ENCODE measurements around the gene NCF4. TPM values are rescaled to one million over a fixed set of nuclear protein-coding genes. Genes with fewer than 3 reads are reported as not detected.

The NCF4 gene
- total and polyA plus RNA-seq, 9 of the 15 experiments (the other 6 are each of a cell fraction or from before 2014, with no cell fraction given), result 0.04 to 0.95 (median 0.33) TPM

GRCh38 chr22:36856121-36856791 is 4.5 kb upstream of the NCF4 start (continued):
- TF ChIP-seq ZBTB9 (CRISPR knock-in tag; IDR thresholded peaks at IDR 0.05), result no peak
- no peak for TF ChIP-seq HNRNPK (IDR thresholded peaks at IDR 0.05; ENCODE audit: low read depth, low read length, poor library complexity, severe bottlenecking)
- no peak for TF ChIP-seq MCM5 (IDR thresholded peaks at IDR 0.05; ENCODE audit: low read depth)
- TF ChIP-seq NEUROD1 (IDR thresholded peaks at IDR 0.05; ENCODE audit: borderline replicate concordance, low read depth, low read length, partially characterized antibody), result peak; percentile 62
- TF ChIP-seq ZNF184 (CRISPR knock-in tag; IDR thresholded peaks at IDR 0.05), result no peak
- no peak for TF ChIP-seq ZNF696 (CRISPR knock-in tag; conservative IDR thresholded peaks at IDR 0.05)
- TF ChIP-seq PKNOX1 (IDR thresholded peaks at IDR 0.05), result 0 out of 2 replicates have a peak, but pooled peaks have one; percentile 49
- TF ChIP-seq TEAD1 (CRISPR knock-in tag; IDR thresholded peaks at IDR 0.05), result no peak
- TF ChIP-seq CSDE1 (IDR thresholded peaks at IDR 0.05), result no peak
- peak; percentile 55; the same call in 1 of the 2 replicates for TF ChIP-seq CC2D1A (IDR thresholded peaks at IDR 0.05)
- peak; percentile 55; the same call in 1 of the 2 replicates for TF ChIP-seq GABPB1 (CRISPR knock-in tag; IDR thresholded peaks at IDR 0.05)
- no peak for TF ChIP-seq SRSF7 (optimal IDR thresholded peaks at IDR 0.05; ENCODE audit: low read depth, low read length)

Data from K562 (cell line).